CD4-positive, alpha-beta T cell treated with Interferon alpha-2 for 1 hour (primary cell): ENCODE measurements around the gene ABHD12.
"Not testable (repeated sequence)": the region's sequence is repeated elsewhere in the genome, so short reads cannot be mapped to it uniquely, and the experiment has no call there.

Experiments
- DNase-seq, 2 donors: peaks; one replicate each; pipeline ENCODE4 v3.0.0-alpha.2; 2020 to 2022

ABHD12 gene

GRCh38 chr20:25353353-25353746 lies 37.3 kb downstream of the ABHD12 start:
- DNase-seq: no peak

- no peak for DNase-seq
Measured at GRCh38 chr20:25352746-25353145, 37.9 kb downstream of the ABHD12 start.

GRCh38 chr20:25351024-25351360 lies 39.6 kb downstream of the ABHD12 start:
- no peak for DNase-seq

GRCh38 chr20:25346349-25346748 lies 44.3 kb downstream of the ABHD12 start:
- DNase-seq: peak in 1 of 2 donors; percentile 5

GRCh38 chr20:25345721-25346120 lies 44.9 kb downstream of the ABHD12 start:
- DNase-seq: no peak

GRCh38 chr20:25344634-25345033 lies 46.0 kb downstream of the ABHD12 start:
- DNase-seq: no peak

- DNase-seq: no peak
Measured at GRCh38 chr20:25341716-25342680, 48.6 kb downstream of the ABHD12 start.

GRCh38 chr20:25340380-25340779 lies 50.3 kb downstream of the ABHD12 start:
- DNase-seq: no peak

- DNase-seq: no peak
Measured at GRCh38 chr20:25339608-25340007, 51.0 kb downstream of the ABHD12 start.

GRCh38 chr20:25338112-25339023 lies 52.3 kb downstream of the ABHD12 start:
- DNase-seq: no peak

GRCh38 chr20:25336561-25337422 lies 53.8 kb downstream of the ABHD12 start:
- no peak for DNase-seq

- not testable (repeated sequence) for DNase-seq
Measured at GRCh38 chr20:25334972-25335371, 55.7 kb downstream of the ABHD12 start.

- no peak for DNase-seq
Measured at GRCh38 chr20:25328954-25329498, 61.6 kb downstream of the ABHD12 start.

- DNase-seq: no peak
Measured at GRCh38 chr20:25327521-25328235, 63.0 kb downstream of the ABHD12 start.

GRCh38 chr20:25325997-25326396 lies 64.6 kb downstream of the ABHD12 start:
- DNase-seq: no peak

GRCh38 chr20:25325073-25325472 lies 65.6 kb downstream of the ABHD12 start:
- DNase-seq: no peak

- DNase-seq: peak in 1 of 2 donors; percentile 58
Measured at GRCh38 chr20:25324412-25324811, 66.2 kb downstream of the ABHD12 start.

- no peak for DNase-seq
Measured at GRCh38 chr20:25323496-25324246, 67.0 kb downstream of the ABHD12 start.

GRCh38 chr20:25321991-25322390 lies 68.6 kb downstream of the ABHD12 start:
- no peak for DNase-seq

GRCh38 chr20:25321262-25321831 lies 69.3 kb downstream of the ABHD12 start:
- DNase-seq: no peak
